ENCODE data around the gene ADAMTS13. TPM values are rescaled to one million over a fixed set of nuclear protein-coding genes. Genes with fewer than 3 reads are reported as not detected.

The ADAMTS13 gene
- total RNA-seq, 1 donor from 2014 or later = 3.1 TPM

- no peak overlapping the region for H3K4me3 ChIP-seq
- no peaks in the 10 kb centered on the region for H3K9me3 ChIP-seq (replicated peaks)
- peaks cover 18% of the 10 kb centered on the region for H3K4me1 ChIP-seq
- intact Hi-C loops (cut with micrococcal nuclease) = no loop called here
- no peaks in the 10 kb centered on the region for H3K36me3 ChIP-seq
- no peak for DNase-seq
- H3K27me3 ChIP-seq (ENCODE audit: low read depth) = peaks cover 19% of the 10 kb centered on the region
- TF ChIP-seq, protein P1, sequence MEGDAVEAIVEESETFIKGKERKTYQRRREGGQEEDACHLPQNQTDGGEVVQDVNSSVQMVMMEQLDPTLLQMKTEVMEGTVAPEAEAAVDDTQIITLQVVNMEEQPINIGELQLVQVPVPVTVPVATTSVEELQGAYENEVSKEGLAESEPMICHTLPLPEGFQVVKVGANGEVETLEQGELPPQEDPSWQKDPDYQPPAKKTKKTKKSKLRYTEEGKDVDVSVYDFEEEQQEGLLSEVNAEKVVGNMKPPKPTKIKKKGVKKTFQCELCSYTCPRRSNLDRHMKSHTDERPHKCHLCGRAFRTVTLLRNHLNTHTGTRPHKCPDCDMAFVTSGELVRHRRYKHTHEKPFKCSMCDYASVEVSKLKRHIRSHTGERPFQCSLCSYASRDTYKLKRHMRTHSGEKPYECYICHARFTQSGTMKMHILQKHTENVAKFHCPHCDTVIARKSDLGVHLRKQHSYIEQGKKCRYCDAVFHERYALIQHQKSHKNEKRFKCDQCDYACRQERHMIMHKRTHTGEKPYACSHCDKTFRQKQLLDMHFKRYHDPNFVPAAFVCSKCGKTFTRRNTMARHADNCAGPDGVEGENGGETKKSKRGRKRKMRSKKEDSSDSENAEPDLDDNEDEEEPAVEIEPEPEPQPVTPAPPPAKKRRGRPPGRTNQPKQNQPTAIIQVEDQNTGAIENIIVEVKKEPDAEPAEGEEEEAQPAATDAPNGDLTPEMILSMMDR (IDR thresholded peaks at IDR 0.05; ENCODE audit: borderline replicate concordance) = no peak
- H3K27ac ChIP-seq (replicated peaks) = no peak overlapping the region
These were observed 71.3 kb downstream of the ADAMTS13 start for GRCh38 chr9:133493428-133493827.

GRCh38 chr9:133493845-133494540 lies 71.8 kb downstream of the ADAMTS13 start:
- Histone ChIP-seq H3K4me1 (peaks cover 24% of the 10 kb centered on the region), H3K27me3 (ENCODE audit: low read depth) (peaks cover 19% of the 10 kb centered on the region), H3K27ac (replicated peaks) (no peak overlapping the region), H3K4me3 (no peak overlapping the region), H3K9me3 (replicated peaks) (no peaks in the 10 kb centered on the region), H3K36me3 (no peaks in the 10 kb centered on the region)
- no peak for DNase-seq
- intact Hi-C loops (cut with micrococcal nuclease) = no loop called here
- TF ChIP-seq, protein P1 (IDR thresholded peaks at IDR 0.05; ENCODE audit: borderline replicate concordance) = no peak

GRCh38 chr9:133494636-133495326 lies 72.6 kb downstream of the ADAMTS13 start:
- TF ChIP-seq, protein P1 (IDR thresholded peaks at IDR 0.05; ENCODE audit: borderline replicate concordance) = no peak
- DNase-seq = no peak
- intact Hi-C loops (cut with micrococcal nuclease) = no loop called here
- H3K4me1 ChIP-seq = peaks cover 32% of the 10 kb centered on the region
- H3K27ac ChIP-seq (replicated peaks) = no peak overlapping the region
- H3K4me3 ChIP-seq = no peak overlapping the region
- no peaks in the 10 kb centered on the region for H3K9me3 ChIP-seq (replicated peaks)
- no peaks in the 10 kb centered on the region for H3K36me3 ChIP-seq
- peaks cover 19% of the 10 kb centered on the region for H3K27me3 ChIP-seq (ENCODE audit: low read depth)

GRCh38 chr9:133495327-133496293 lies 73.4 kb downstream of the ADAMTS13 start:
- peaks cover 33% of the 10 kb centered on the region for H3K4me1 ChIP-seq
- H3K27ac ChIP-seq (replicated peaks) = no peak overlapping the region
- no peak overlapping the region for H3K4me3 ChIP-seq
- H3K36me3 ChIP-seq = no peaks in the 10 kb centered on the region
- TF ChIP-seq, protein P1 (IDR thresholded peaks at IDR 0.05; ENCODE audit: borderline replicate concordance) = no peak
- no peaks in the 10 kb centered on the region for H3K9me3 ChIP-seq (replicated peaks)
- DNase-seq = no peak
- intact Hi-C loops (cut with micrococcal nuclease) = no loop called here
- peaks cover 19% of the 10 kb centered on the region for H3K27me3 ChIP-seq (ENCODE audit: low read depth)

All from left ventricle myocardium inferior (tissue), 1 donor.